T-helper 22 cell (primary cell): ENCODE results near the gene MALT1.
"Not testable (repeated sequence)": the region's sequence is repeated elsewhere in the genome, so short reads cannot be mapped to it uniquely, and the experiment has no call there.

Experiments
- DNase-seq: peaks from one replicate; pipeline ENCODE4 v3.0.0-alpha.2; 2020; ENCODE audit warnings: low read depth

Gene MALT1

GRCh38 chr18:58671111-58671631 is at the start of gene MALT1:
TSS of gene MALT1 (plus strand) at chr18:58671465. CDS start at chr18:58671644, 179 bp downstream.
- peak; percentile 89 for DNase-seq

GRCh38 chr18:58624011-58624410 is 47.3 kb upstream of the MALT1 start:
- DNase-seq = no peak

GRCh38 chr18:58625839-58626238 is 45.4 kb upstream of the MALT1 start:
- no peak for DNase-seq

- no peak for DNase-seq
Measured at GRCh38 chr18:58630071-58630470, 41.2 kb upstream of the MALT1 start.

- no peak for DNase-seq
Measured at GRCh38 chr18:58631301-58631700, 40.0 kb upstream of the MALT1 start.

- DNase-seq = no peak
Measured at GRCh38 chr18:58632552-58632951, 38.7 kb upstream of the MALT1 start.

GRCh38 chr18:58633874-58634273 is 37.4 kb upstream of the MALT1 start:
- no peak for DNase-seq

- DNase-seq = no peak
Measured at GRCh38 chr18:58635891-58636290, 35.4 kb upstream of the MALT1 start.

GRCh38 chr18:58637197-58637596 is 34.1 kb upstream of the MALT1 start:
- DNase-seq = no peak

GRCh38 chr18:58637946-58638345 is 33.3 kb upstream of the MALT1 start:
- DNase-seq = no peak

GRCh38 chr18:58638441-58638840 is 32.8 kb upstream of the MALT1 start:
- DNase-seq = no peak

- no peak for DNase-seq
Measured at GRCh38 chr18:58639237-58639636, 32.0 kb upstream of the MALT1 start.

GRCh38 chr18:58639751-58640427 is 31.4 kb upstream of the MALT1 start:
- no peak for DNase-seq

- DNase-seq = no peak
Measured at GRCh38 chr18:58640428-58640805, 30.8 kb upstream of the MALT1 start.

GRCh38 chr18:58640891-58641610 is 30.2 kb upstream of the MALT1 start:
- DNase-seq = no peak

- DNase-seq = not testable (repeated sequence)
Measured at GRCh38 chr18:58643557-58643956, 27.7 kb upstream of the MALT1 start.

GRCh38 chr18:58645398-58645797 is 25.9 kb upstream of the MALT1 start:
- DNase-seq = no peak

- no peak for DNase-seq
Measured at GRCh38 chr18:58646334-58646862, 24.9 kb upstream of the MALT1 start.

- DNase-seq = no peak
Measured at GRCh38 chr18:58649966-58650816, 21.1 kb upstream of the MALT1 start.

- DNase-seq = not testable (repeated sequence)
Measured at GRCh38 chr18:58650830-58651229, 20.4 kb upstream of the MALT1 start.

GRCh38 chr18:58653144-58653722 is 18.0 kb upstream of the MALT1 start:
- DNase-seq = not testable (repeated sequence)
